ENCODE data around the gene CRABP1.

Gene CRABP1

GRCh38 chr15:78340231-78341056 is at the start of gene CRABP1:
TSS of gene CRABP1 (plus strand) at chr15:78340353. CDS start at chr15:78340429, 76 bp downstream.
- peaks cover 11% of the 10 kb centered on the region; the same call in 1 of the 2 replicates for H3K4me1 ChIP-seq (ENCODE audit: insufficient read depth, low read length)
- H3K4me3 ChIP-seq (ENCODE audit: low read length) = peak within 1 kb of the TSS; percentile 79
- no peaks in the 10 kb centered on the region for H3K9me3 ChIP-seq (ENCODE audit: insufficient read depth, low read depth, low read length)
- peak within 1 kb of the TSS; percentile 84; the same call in 1 of the 2 replicates for H3K9ac ChIP-seq (ENCODE audit: low read depth, low read length)
- H3K27ac ChIP-seq (ENCODE audit: low read length) = no peak within 1 kb of the TSS
- H3K36me3 ChIP-seq (ENCODE audit: insufficient read depth, low read depth, low read length) = peaks cover 28% of the 10 kb centered on the region
- peaks cover 59% of the 10 kb centered on the region for H3K27me3 ChIP-seq (ENCODE audit: insufficient read depth, low read length)

DNA sequence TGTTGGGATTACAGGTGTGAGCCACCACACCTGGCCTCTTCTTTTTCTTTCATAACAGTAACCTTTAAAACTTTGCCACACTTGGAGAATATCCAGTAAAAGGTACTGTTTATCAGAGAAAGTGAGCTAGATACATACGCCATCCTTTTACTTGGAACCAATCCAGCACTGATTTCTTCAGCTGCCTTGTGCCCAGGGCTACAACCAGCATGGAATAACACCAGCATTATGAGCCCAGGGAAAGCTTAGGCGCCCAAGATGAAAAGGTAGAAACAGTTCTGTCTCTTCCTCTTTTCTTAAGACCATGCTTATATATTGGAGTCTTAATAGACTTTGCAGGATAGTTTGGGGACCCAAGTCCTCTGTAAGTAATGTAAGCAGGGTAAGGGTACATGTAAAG is 49.1 kb upstream of the CRABP1 start:
- no peak overlapping the region for H3K4me3 ChIP-seq (ENCODE audit: low read length)
- H3K9me3 ChIP-seq (ENCODE audit: insufficient read depth, low read depth, low read length) = no peaks in the 10 kb centered on the region
- no peak overlapping the region for H3K9ac ChIP-seq (ENCODE audit: low read depth, low read length)
- peaks cover 67% of the 10 kb centered on the region for H3K36me3 ChIP-seq (ENCODE audit: insufficient read depth, low read depth, low read length)
- no peaks in the 10 kb centered on the region for H3K27me3 ChIP-seq (ENCODE audit: insufficient read depth, low read length)
- no peak overlapping the region for H3K27ac ChIP-seq (ENCODE audit: low read length)
- H3K4me1 ChIP-seq (ENCODE audit: insufficient read depth, low read length) = no peaks in the 10 kb centered on the region

- Histone ChIP-seq H3K27me3 (ENCODE audit: insufficient read depth, low read length) (no peaks in the 10 kb centered on the region), H3K27ac (ENCODE audit: low read length) (no peak overlapping the region), H3K9ac (ENCODE audit: low read depth, low read length) (no peak overlapping the region), H3K9me3 (ENCODE audit: insufficient read depth, low read depth, low read length) (no peaks in the 10 kb centered on the region), H3K4me1 (ENCODE audit: insufficient read depth, low read length) (no peaks in the 10 kb centered on the region), H3K4me3 (ENCODE audit: low read length) (no peak overlapping the region), H3K36me3 (ENCODE audit: insufficient read depth, low read depth, low read length) (peaks cover 61% of the 10 kb centered on the region)
Observed at GRCh38 chr15:78291698-78292097, 48.5 kb upstream of the CRABP1 start.

DNA sequence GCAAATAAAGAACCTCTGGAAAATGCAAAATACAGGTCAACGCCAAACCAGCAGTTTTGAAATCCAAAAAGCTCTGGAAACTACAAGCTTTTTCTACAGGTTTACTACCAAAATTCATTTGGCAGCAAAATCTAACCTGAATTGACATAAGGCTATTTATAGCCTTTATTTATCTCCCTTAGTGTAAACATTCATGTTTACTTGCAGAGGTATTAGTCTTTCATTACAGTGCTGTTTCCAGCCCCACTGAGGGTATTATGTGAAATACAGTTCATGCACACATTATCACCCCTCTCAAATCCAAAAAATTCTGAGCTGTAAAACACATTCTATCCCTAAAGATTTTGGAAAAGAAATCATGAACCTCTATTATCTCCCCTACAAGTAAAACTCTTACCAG is 47.9 kb upstream of the CRABP1 start:
- Histone ChIP-seq H3K4me1 (ENCODE audit: insufficient read depth, low read length) (no peaks in the 10 kb centered on the region), H3K27me3 (ENCODE audit: insufficient read depth, low read length) (no peaks in the 10 kb centered on the region), H3K27ac (ENCODE audit: low read length) (no peak overlapping the region), H3K4me3 (ENCODE audit: low read length) (no peak overlapping the region), H3K9me3 (ENCODE audit: insufficient read depth, low read depth, low read length) (no peaks in the 10 kb centered on the region), H3K36me3 (ENCODE audit: insufficient read depth, low read depth, low read length) (peaks cover 56% of the 10 kb centered on the region), H3K9ac (ENCODE audit: low read depth, low read length) (no peak overlapping the region)

DNA sequence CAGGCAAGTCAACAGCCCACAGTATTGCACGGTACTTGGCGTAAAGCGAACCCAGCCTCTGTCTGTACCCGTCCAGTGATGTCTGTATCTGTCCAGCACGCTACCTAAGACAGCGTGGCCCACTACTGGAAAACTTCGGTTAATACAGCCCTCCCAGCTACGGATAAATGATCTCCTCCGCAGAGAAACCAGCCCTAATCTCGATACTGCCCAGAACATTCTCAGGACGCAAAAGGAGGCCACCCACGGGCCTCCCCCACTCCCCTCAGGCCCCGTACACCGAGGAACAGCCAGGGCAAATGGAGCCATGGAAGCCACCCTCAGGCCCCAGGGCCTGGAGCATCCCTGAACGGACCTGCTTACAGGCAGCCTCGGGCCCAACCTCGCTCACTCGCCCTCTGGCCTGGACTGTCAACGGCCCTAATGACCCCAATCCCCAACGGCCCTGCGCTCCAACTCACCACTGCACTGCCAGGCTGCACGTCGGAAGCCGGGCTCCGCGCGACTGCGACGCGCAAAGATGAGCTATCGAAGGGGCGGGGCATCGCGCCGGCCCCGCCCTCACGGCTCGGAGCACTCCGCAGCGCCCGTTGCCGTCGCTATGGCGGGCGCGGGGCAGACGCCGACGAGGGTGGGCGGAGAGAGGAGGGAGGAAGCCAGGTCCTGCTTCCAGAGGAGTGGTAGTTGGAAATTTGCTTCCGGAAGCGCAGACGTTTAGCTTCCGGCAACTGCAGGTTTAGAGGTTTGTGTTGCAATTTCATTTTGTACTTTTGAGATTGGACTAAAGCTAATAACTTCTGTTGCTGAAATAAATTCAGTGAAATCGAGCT is 40.8 kb upstream of the CRABP1 start, which contains the start of gene SKIC8:
Gene SKIC8, minus strand, starts transcription at position 509 of the 830 bp plus-strand sequence. CDS start 3,923 bp downstream, outside the sequence.
- peak within 1 kb of the TSS; percentile 99 for H3K4me3 ChIP-seq (ENCODE audit: low read length)
- peaks cover 9% of the 10 kb centered on the region for H3K27me3 ChIP-seq (ENCODE audit: insufficient read depth, low read length)
- H3K27ac ChIP-seq (ENCODE audit: low read length) = peak within 1 kb of the TSS; percentile 39
- H3K36me3 ChIP-seq (ENCODE audit: insufficient read depth, low read depth, low read length) = peaks cover 7% of the 10 kb centered on the region; the same call in 1 of the 2 replicates
- no peaks in the 10 kb centered on the region for H3K4me1 ChIP-seq (ENCODE audit: insufficient read depth, low read length)
- H3K9me3 ChIP-seq (ENCODE audit: insufficient read depth, low read depth, low read length) = no peaks in the 10 kb centered on the region
- H3K9ac ChIP-seq (ENCODE audit: low read depth, low read length) = peak within 1 kb of the TSS; percentile 96

- Histone ChIP-seq H3K9ac (ENCODE audit: low read depth, low read length) (no peak overlapping the region), H3K4me1 (ENCODE audit: insufficient read depth, low read length) (no peaks in the 10 kb centered on the region), H3K27ac (ENCODE audit: low read length) (no peak overlapping the region), H3K4me3 (ENCODE audit: low read length) (no peak overlapping the region), H3K27me3 (ENCODE audit: insufficient read depth, low read length) (peaks cover 9% of the 10 kb centered on the region), H3K9me3 (ENCODE audit: insufficient read depth, low read depth, low read length) (no peaks in the 10 kb centered on the region), H3K36me3 (ENCODE audit: insufficient read depth, low read depth, low read length) (no peaks in the 10 kb centered on the region)
Observed at GRCh38 chr15:78301326-78301725, 38.8 kb upstream of the CRABP1 start.

GRCh38 chr15:78301828-78302227 is 38.3 kb upstream of the CRABP1 start:
- Histone ChIP-seq H3K27me3 (ENCODE audit: insufficient read depth, low read length) (peaks cover 9% of the 10 kb centered on the region), H3K9ac (ENCODE audit: low read depth, low read length) (no peak overlapping the region), H3K27ac (ENCODE audit: low read length) (no peak overlapping the region), H3K4me1 (ENCODE audit: insufficient read depth, low read length) (no peaks in the 10 kb centered on the region), H3K4me3 (ENCODE audit: low read length) (no peak overlapping the region), H3K9me3 (ENCODE audit: insufficient read depth, low read depth, low read length) (no peaks in the 10 kb centered on the region), H3K36me3 (ENCODE audit: insufficient read depth, low read depth, low read length) (no peaks in the 10 kb centered on the region)

- Histone ChIP-seq H3K9ac (ENCODE audit: low read depth, low read length) (no peak overlapping the region), H3K27ac (ENCODE audit: low read length) (no peak overlapping the region), H3K27me3 (ENCODE audit: insufficient read depth, low read length) (peaks cover 9% of the 10 kb centered on the region), H3K9me3 (ENCODE audit: insufficient read depth, low read depth, low read length) (no peaks in the 10 kb centered on the region), H3K36me3 (ENCODE audit: insufficient read depth, low read depth, low read length) (no peaks in the 10 kb centered on the region), H3K4me1 (ENCODE audit: insufficient read depth, low read length) (no peaks in the 10 kb centered on the region), H3K4me3 (ENCODE audit: low read length) (no peak overlapping the region)
Observed at GRCh38 chr15:78302579-78303312, 37.4 kb upstream of the CRABP1 start.

- Histone ChIP-seq H3K36me3 (ENCODE audit: insufficient read depth, low read depth, low read length) (no peaks in the 10 kb centered on the region), H3K9ac (ENCODE audit: low read depth, low read length) (no peak overlapping the region), H3K4me3 (ENCODE audit: low read length) (no peak overlapping the region), H3K27ac (ENCODE audit: low read length) (no peak overlapping the region), H3K9me3 (ENCODE audit: insufficient read depth, low read depth, low read length) (no peaks in the 10 kb centered on the region), H3K27me3 (ENCODE audit: insufficient read depth, low read length) (peaks cover 9% of the 10 kb centered on the region), H3K4me1 (ENCODE audit: insufficient read depth, low read length) (no peaks in the 10 kb centered on the region; the same call in 1 of the 2 replicates)
Observed at GRCh38 chr15:78304216-78305066, 35.7 kb upstream of the CRABP1 start.

DNA sequence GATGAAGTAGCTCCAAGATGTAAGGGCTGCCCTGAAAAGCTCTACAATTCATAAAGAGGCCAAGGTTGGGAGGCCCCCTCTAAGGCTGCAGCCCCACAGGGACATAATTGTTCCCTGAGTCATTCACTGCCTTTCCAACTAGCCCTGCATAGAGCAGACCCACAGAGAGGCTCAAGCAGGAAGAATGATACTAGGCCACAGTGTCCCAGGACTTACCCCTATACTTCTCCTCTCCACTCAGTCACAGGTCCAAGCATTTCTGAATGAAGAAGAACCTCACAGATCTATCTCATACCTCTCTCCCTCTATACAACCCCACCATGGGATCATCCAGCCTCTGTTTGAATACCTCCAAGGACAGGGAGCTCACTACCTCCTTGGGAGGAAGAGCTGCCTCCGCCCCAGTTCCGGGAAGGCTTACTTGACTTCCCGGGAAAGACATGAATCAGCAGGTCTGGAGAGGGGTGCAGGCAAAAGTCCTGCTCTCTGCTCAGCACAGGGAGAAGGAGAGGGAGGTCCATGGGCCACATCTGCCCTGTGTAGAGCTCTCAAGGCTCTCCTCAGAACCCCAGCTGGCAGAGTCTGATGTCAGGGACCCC is 33.9 kb upstream of the CRABP1 start:
- no peaks in the 10 kb centered on the region for H3K36me3 ChIP-seq (ENCODE audit: insufficient read depth, low read depth, low read length)
- H3K9ac ChIP-seq (ENCODE audit: low read depth, low read length) = no peak overlapping the region
- no peak overlapping the region for H3K27ac ChIP-seq (ENCODE audit: low read length)

More for the DNA sequence above, 33.9 kb upstream of the CRABP1 start:
- Histone ChIP-seq H3K27me3 (ENCODE audit: insufficient read depth, low read length) (peaks cover 8% of the 10 kb centered on the region), H3K4me3 (ENCODE audit: low read length) (no peak overlapping the region), H3K4me1 (ENCODE audit: insufficient read depth, low read length) (no peaks in the 10 kb centered on the region; the same call in 1 of the 2 replicates), H3K9me3 (ENCODE audit: insufficient read depth, low read depth, low read length) (no peaks in the 10 kb centered on the region)
